Testis (tissue), 2 donors: ENCODE results near the gene SPA17.

Experiments used
- CTCF ChIP-seq, 3 experiments: fragments of 450-650 bp in 2 of 3; fragments of 200-600 bp in 1 of 3; sonication (generic) in 1 of 3; IDR thresholded peaks; one replicate each; pipeline ENCODE4 v1.5.1; 2016 to 2019; ENCODE audit warnings: antibody characterized with exemption in 3 of 3, mild to moderate bottlenecking in 2 of 3, moderate library complexity in 1 of 3
- POLR2A ChIP-seq: fragments of 450-650 bp; IDR thresholded peaks from one replicate; pipeline ENCODE4 v1.6.1; 2017; ENCODE audit warnings: antibody characterized with exemption, mild to moderate bottlenecking, moderate library complexity

- TF ChIP-seq CTCF (IDR thresholded peaks at IDR 0.05), result no peak
- TF ChIP-seq POLR2A, result no peak
These were observed 34.5 kb upstream of the SPA17 start for GRCh38 chr11:124639186-124639585.
